H1 (cell line): ENCODE results near the gene NUP210L. TPM values are rescaled to one million over a fixed set of nuclear protein-coding genes. Genes with fewer than 3 reads are reported as not detected.

Experiments used
- CTCF ChIA-PET: fragments of 300-600 bp; sonication (Branson Sonifier 250); formaldehyde crosslinking; loops from one replicate; lab custom pipeline; 2021; ENCODE audit not compliant: partially characterized antibody; lab: Charles Lee
- POLR2A ChIA-PET: fragments of 300-600 bp; sonication (Branson Sonifier 250); formaldehyde crosslinking; loops from one replicate; lab custom pipeline; 2021; ENCODE audit warnings: inconsistent platforms; ENCODE audit not compliant: partially characterized antibody; lab: Charles Lee
- DNase-seq, 2 experiments: peaks; one replicate each; pipeline versions ENCODE4 v3.0.0 to v3.0.0-alpha.2; 2010 to 2022; ENCODE audit warnings: low spot score in 2 of 2, low read depth in 1 of 2, mixed read lengths in 1 of 2
- FAIRE-seq: peaks from 2 replicates; lab custom pipeline; 2011; peaks lifted over from hg19 to GRCh38; lab: Jason Lieb, UNC
- H2AFZ ChIP-seq: 2 replicates; pipeline ENCODE4 v1.8.1; 2012; ENCODE audit warnings: low read length, inconsistent platforms
- H2AK5ac ChIP-seq: 2 replicates; pipeline ENCODE4 v1.6.1; 2013; ENCODE audit warnings: low read depth, low read length
- H2BK120ac ChIP-seq: replicated peaks from 2 replicates; pipeline ENCODE3; 2013; ENCODE audit warnings: low read depth, low read length, inconsistent platforms
- H2BK12ac ChIP-seq: 2 replicates; pipeline ENCODE4 v1.6.1; 2013; ENCODE audit warnings: low read depth, low read length
- H2BK15ac ChIP-seq: 2 replicates; pipeline ENCODE4 v1.6.1; 2013; ENCODE audit warnings: low read length
- H2BK20ac ChIP-seq: 2 replicates; pipeline ENCODE4 v1.6.1; 2013; ENCODE audit warnings: low read length
- H2BK5ac ChIP-seq: 2 replicates; pipeline ENCODE4 v1.6.1; 2013; ENCODE audit warnings: low read depth, low read length
- H3K14ac ChIP-seq: 2 replicates; pipeline ENCODE4 v1.6.1; 2013; ENCODE audit warnings: inconsistent platforms; ENCODE audit not compliant: insufficient read length
- H3K18ac ChIP-seq: 2 replicates; pipeline ENCODE4 v1.6.1; 2013; ENCODE audit warnings: low read length; ENCODE audit errors: extremely low read depth
- H3K23ac ChIP-seq: 2 replicates; pipeline ENCODE4 v1.6.1; 2013; ENCODE audit warnings: inconsistent platforms; ENCODE audit not compliant: insufficient read length
- H3K23me2 ChIP-seq: 2 replicates; pipeline ENCODE4 v1.6.1; 2013; ENCODE audit warnings: low read depth, low read length
- H3K27ac ChIP-seq: 2 replicates; pipeline ENCODE4 v1.6.1; 2011; ENCODE audit warnings: low read depth, low read length, inconsistent platforms
- H3K27me3 ChIP-seq, 4 experiments: replicated peaks in 1 of 4; 1 replicate in 1 of 4; 2 replicates in 3 of 4; pipeline versions ENCODE4 v1.6.1 to v1.8.1; 2011 to 2013; ENCODE audit warnings: low read length in 3 of 4, mild to moderate bottlenecking in 3 of 4, inconsistent platforms in 2 of 4, mixed read lengths in 2 of 4, moderate library complexity in 1 of 4; ENCODE audit not compliant: control insufficient read depth in 3 of 4, insufficient read depth in 3 of 4; ENCODE audit errors: extremely low read depth in 1 of 4
- H3K36me3 ChIP-seq, 4 experiments: 2 replicates each; pipeline versions ENCODE4 v1.6.1 to v1.8.1; 2011 to 2013; ENCODE audit warnings: mild to moderate bottlenecking in 4 of 4, low read length in 3 of 4, moderate library complexity in 2 of 4, control low read depth in 1 of 4, inconsistent platforms in 1 of 4; ENCODE audit not compliant: insufficient read depth in 4 of 4, control insufficient read depth in 2 of 4
- H3K4ac ChIP-seq: replicated peaks from 2 replicates; pipeline ENCODE3; 2013; ENCODE audit warnings: low read length, low read depth, mixed read lengths, inconsistent platforms; ENCODE audit not compliant: insufficient read length
- H3K4me1 ChIP-seq, 4 experiments: replicated peaks in 1 of 4; 1 replicate in 1 of 4; 2 replicates in 3 of 4; pipeline versions ENCODE4 v1.6.1 to v1.8.1; 2011 to 2013; ENCODE audit warnings: low read length in 3 of 4, inconsistent platforms in 2 of 4, mixed read lengths in 1 of 4; ENCODE audit not compliant: insufficient read depth in 4 of 4, control insufficient read depth in 3 of 4
- H3K4me2 ChIP-seq, 2 experiments: 2 replicates each; pipeline versions ENCODE4 v1.6.1 to v1.8.1; 2011 to 2013; ENCODE audit warnings: low read depth in 2 of 2, low read length in 2 of 2, control low read depth in 1 of 2, inconsistent platforms in 1 of 2, mild to moderate bottlenecking in 1 of 2; ENCODE audit not compliant: insufficient read depth in 1 of 2
- H3K4me3 ChIP-seq, 4 experiments: fragments of 200-600, 300-600 bp in 1 of 4; sonication (generic), shearing (Covaris generic), sonication (Bioruptor Twin) in 1 of 4; 2 replicates each; pipeline versions ENCODE4 v1.5.1 to v1.8.1; 2011 to 2016; ENCODE audit warnings: low read length in 4 of 4, low read depth in 3 of 4, control low read depth in 2 of 4, inconsistent platforms in 2 of 4, mild to moderate bottlenecking in 2 of 4, mixed read lengths in 1 of 4, moderate library complexity in 1 of 4; ENCODE audit not compliant: insufficient read depth in 2 of 4; ENCODE audit errors: extremely low read depth in 1 of 4
- H3K56ac ChIP-seq: replicated peaks from 2 replicates; pipeline ENCODE3; 2013; ENCODE audit warnings: low read depth, mild to moderate bottlenecking, mixed read lengths, low read length, inconsistent platforms; ENCODE audit not compliant: insufficient read length
- H3K79me1 ChIP-seq: 2 replicates; pipeline ENCODE4 v1.6.1; 2013; ENCODE audit warnings: low read depth, low read length, control low read depth
- H3K79me2 ChIP-seq, 2 experiments: 2 replicates each; pipeline versions ENCODE4 v1.6.1 to v1.8.1; 2012 to 2013; ENCODE audit warnings: low read length in 2 of 2, mild to moderate bottlenecking in 2 of 2, inconsistent platforms in 1 of 2; ENCODE audit not compliant: insufficient read depth in 2 of 2, control insufficient read depth in 1 of 2
- H3K9ac ChIP-seq, 4 experiments: replicated peaks in 1 of 4; 1 replicate in 1 of 4; 2 replicates in 3 of 4; pipeline versions ENCODE4 v1.6.1 to v1.8.1; 2011 to 2013; ENCODE audit warnings: low read depth in 3 of 4, low read length in 3 of 4, control low read depth in 2 of 4, mild to moderate bottlenecking in 2 of 4, moderate library complexity in 2 of 4, inconsistent platforms in 1 of 4; ENCODE audit errors: extremely low read depth in 1 of 4
- H3K9me3 ChIP-seq, 2 experiments: 2 replicates each; pipeline versions ENCODE4 v1.6.1 to v1.8.1; 2012 to 2013; ENCODE audit warnings: mild to moderate bottlenecking in 2 of 2, moderate library complexity in 2 of 2, control low read depth in 1 of 2, inconsistent platforms in 1 of 2, low read depth in 1 of 2, low read length in 1 of 2, mixed read lengths in 1 of 2; ENCODE audit not compliant: insufficient read depth in 2 of 2
- H4K20me1 ChIP-seq, 2 experiments: replicated peaks in 1 of 2; 2 replicates each; pipeline versions ENCODE3 to v1.8.1; 2011 to 2013; ENCODE audit warnings: inconsistent platforms in 2 of 2, low read length in 2 of 2, mild to moderate bottlenecking in 1 of 2; ENCODE audit not compliant: insufficient read depth in 2 of 2, control insufficient read depth in 1 of 2
- H4K5ac ChIP-seq: 2 replicates; pipeline ENCODE4 v1.6.1; 2013; ENCODE audit warnings: low read length, low read depth, mixed read lengths, inconsistent platforms; ENCODE audit not compliant: insufficient read length
- H4K8ac ChIP-seq: 2 replicates; pipeline ENCODE4 v1.8.0; 2013; ENCODE audit warnings: mild to moderate bottlenecking, moderate library complexity, low read length, inconsistent platforms; ENCODE audit not compliant: insufficient read depth; ENCODE audit errors: extremely low read depth
- H4K91ac ChIP-seq: replicated peaks from 2 replicates; pipeline ENCODE3; 2013; ENCODE audit warnings: low read length, mixed read lengths, inconsistent platforms; ENCODE audit not compliant: insufficient read length
- CEBPB ChIP-seq: IDR thresholded peaks from 2 replicates; pipeline ENCODE4 v1.6.1; 2012; ENCODE audit warnings: low read depth, low read length
- EGR1 ChIP-seq: IDR thresholded peaks from 2 replicates; pipeline ENCODE4 v1.6.1; 2011; ENCODE audit warnings: low read depth, low read length, borderline replicate concordance
- SIN3A ChIP-seq, 2 experiments: IDR thresholded peaks in 1 of 2; conservative IDR thresholded peaks in 1 of 2; 2 replicates each; pipeline ENCODE4 v1.6.1; 2011 to 2012; ENCODE audit warnings: low read length in 2 of 2, improper control_type of control experiment in 1 of 2, low read depth in 1 of 2, mild to moderate bottlenecking in 1 of 2
- WGBS, 2 experiments: shearing (Covaris generic) in 1 of 2; methylation state at CpG; one replicate each; pipeline versions ENCODE4 v1.1.6 to v1.1.7; 2013 to 2015; ENCODE audit warnings: low lambda C conversion rate in 2 of 2, mixed read lengths in 2 of 2, inconsistent platforms in 1 of 2, low coverage in 1 of 2, missing lambda C conversion rate in 1 of 2; ENCODE audit not compliant: insufficient replicate concordance in 2 of 2, insufficient coverage in 1 of 2, insufficient read length in 1 of 2; ENCODE audit errors: extremely low coverage in 1 of 2, missing lambda C conversion rate in 1 of 2; 5-methylcytosine and 5-hydroxymethylcytosine counted together
- polyA plus RNA-seq, 7 experiments: library from polyadenylated mRNA; depleted of rRNA in 3 of 7; stranded (reverse) in 5 of 7; unstranded in 2 of 7; fragments of >200 nt in 5 of 7; fragments of 200-250 nt in 2 of 7; gene quantifications; 1 replicate in 5 of 7; 2 replicates in 1 of 7; 4 replicates in 1 of 7; pipeline versions ENCODE4 v1.2.1 to v1.2.3, GENCODE V29; 2011 to 2013; ENCODE audit warnings: missing spikeins in 2 of 7, mixed read lengths in 2 of 7
- total RNA-seq: library from RNA; stranded (reverse); fragmentation: NEBNext Ultra II Directional; extraction: Animal tissue kit (Norgen Biotek cat#: 25700); gene quantifications from 2 replicates; pipeline ENCODE4 v1.2.1, GENCODE V29; 2021

Gene NUP210L
- total and polyA plus RNA-seq, 2 of the 8 experiments (the other 6 are each of a cell fraction or from before 2014, with no cell fraction given) = not detected

DNA sequence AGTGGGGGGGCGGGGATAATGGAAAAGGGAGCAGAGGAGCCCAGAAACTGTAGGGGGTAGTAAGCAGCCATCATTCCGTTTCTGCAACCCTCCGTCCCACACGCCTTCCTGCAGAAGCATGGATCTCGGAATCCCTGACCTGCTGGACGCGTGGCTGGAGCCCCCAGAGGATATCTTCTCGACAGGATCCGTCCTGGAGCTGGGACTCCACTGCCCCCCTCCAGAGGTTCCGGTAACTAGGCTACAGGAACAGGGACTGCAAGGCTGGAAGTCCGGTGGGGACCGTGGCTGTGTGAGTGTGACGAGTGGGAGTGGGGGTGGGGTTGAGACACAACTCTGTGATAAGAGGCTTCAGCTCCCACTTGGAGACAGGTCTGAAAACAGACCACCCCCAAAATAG lies 186.5 kb downstream of the NUP210L start:
- H3K18ac ChIP-seq = peak overlapping the region; percentile 36
- no peak overlapping the region for H2BK120ac ChIP-seq
- H3K14ac ChIP-seq = no peak overlapping the region
- no peaks in the 10 kb centered on the region; the same call in 1 of the 2 replicates for H3K79me1 ChIP-seq
- H2AFZ ChIP-seq = no peak overlapping the region
- H4K5ac ChIP-seq = peak overlapping the region; percentile 37
- H4K20me1 ChIP-seq = no peaks in the 10 kb centered on the region
- no peak for DNase-seq
- no peaks in the 10 kb centered on the region for H3K9me3 ChIP-seq
- peak overlapping the region; percentile 69 to 91 for H3K4me2 ChIP-seq
- peaks cover 0 to 20% of the 10 kb centered on the region in 2 experiments; a peak in 2 of 4 replicates for H3K79me2 ChIP-seq
- POLR2A ChIA-PET = interaction anchor here (0.6 to 15.7 kb wide), 9 partner anchors 8 to 453 kb away, joined by 3 to 454 read pairs (median 47); partner anchors contain the start of genes CRTC2, DENND4B, GATAD2B and JTB
- H4K91ac ChIP-seq = peak overlapping the region; percentile 63
- H2BK20ac ChIP-seq = no peak overlapping the region
- H2BK15ac ChIP-seq = peak overlapping the region; percentile 53; the same call in 1 of the 2 replicates
- WGBS, 2 experiments = 48% methylated on average over 11 of the region's 13 CpGs; no CpG with 5 or more reads in 1 of the 2 experiments
- peak overlapping the region; percentile 92; the same call in 1 of the 2 replicates for H4K8ac ChIP-seq
- H3K56ac ChIP-seq = no peak overlapping the region
- CTCF ChIA-PET = interaction anchor here (1.7 to 4.5 kb wide), 2 partner anchors 10 to 22 kb away, joined by 4 to 29 read pairs; partner anchors contain the start of gene JTB
- peaks cover 16% of the 10 kb centered on the region for H3K23me2 ChIP-seq
- no peak overlapping the region for H3K23ac ChIP-seq
- H3K4me1 ChIP-seq = peaks cover 0 to 12% (median 5%) of the 10 kb centered on the region in 4 experiments; a peak in 5 of 7 replicates
- H2BK12ac ChIP-seq = no peak overlapping the region
- peak overlapping the region; percentile 51 to 77 (median 66) for H3K4me3 ChIP-seq
- H3K36me3 ChIP-seq = peaks cover 0 to 10% (median under 1%) of the 10 kb centered on the region in 4 experiments; a peak in 2 of 8 replicates
- H2BK5ac ChIP-seq = peak overlapping the region; percentile 21
- H3K27ac ChIP-seq = peak overlapping the region; percentile 61
- peak overlapping the region; percentile 50 for H3K4ac ChIP-seq
- no peak for FAIRE-seq
- peak overlapping the region; percentile 39 to 84 (median 73) for H3K9ac ChIP-seq
- no peaks in the 10 kb centered on the region for H3K27me3 ChIP-seq
- TF ChIP-seq EGR1 = no peak
- no peak for TF ChIP-seq CEBPB
- TF ChIP-seq SIN3A (conservative IDR thresholded peaks at IDR 0.05 in 1 of 2, IDR thresholded peaks at IDR 0.05 in 1 of 2; ENCODE audit: low read depth in 1 of 2, low read length in 2 of 2) = 0 out of 4 replicates have a peak, but pooled peaks of 1 of the 2 experiments have one; percentile 37
- no peak overlapping the region for H2AK5ac ChIP-seq
